Putamen (tissue), 1 donor: ENCODE measurements around the gene ROS1.

ENCODE experiments used
- DNase-seq: peaks from one replicate; pipeline ENCODE4 v3.0.0-alpha.2; 2016; ENCODE audit warnings: low spot score

Gene ROS1

DNA sequence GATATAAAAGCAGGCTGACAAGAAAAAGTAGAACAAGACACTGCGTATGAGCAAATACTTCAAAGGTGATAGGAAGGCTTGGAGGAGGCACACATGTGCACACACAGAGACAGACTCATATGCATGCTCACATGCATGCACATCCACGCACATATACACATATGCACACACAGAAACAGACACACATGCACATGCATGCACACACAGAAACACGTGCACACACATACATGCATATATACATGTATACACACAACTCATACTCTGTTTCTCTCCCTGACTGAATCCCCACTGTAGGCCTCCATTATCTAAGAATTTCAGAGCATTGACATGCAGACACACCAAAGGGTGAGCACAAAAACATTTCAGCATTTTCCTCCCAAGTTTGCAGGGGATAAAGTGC, 116.7 kb downstream of the ROS1 start:
- no peak for DNase-seq

DNA sequence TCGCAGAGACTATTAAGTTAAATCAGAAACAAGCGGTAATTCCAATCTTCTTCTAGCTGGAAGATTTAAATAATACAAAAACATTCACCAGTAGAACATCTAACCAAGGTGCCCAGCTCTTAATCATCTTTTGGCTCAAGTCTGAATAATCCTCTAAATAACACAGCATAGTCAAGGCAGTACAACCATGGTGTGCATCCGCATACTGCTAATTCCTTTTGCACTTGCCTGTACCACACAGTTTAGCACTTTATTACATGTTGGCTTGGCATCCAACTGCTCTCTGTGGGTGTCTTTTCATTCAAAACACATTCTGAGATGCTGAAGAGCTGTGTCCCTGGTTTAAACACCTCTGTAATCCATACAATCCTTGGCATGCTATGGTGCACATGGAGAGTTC, 118.1 kb downstream of the ROS1 start:
- no peak for DNase-seq

- no peak for DNase-seq
These were observed 119.4 kb downstream of the ROS1 start for GRCh38 chr6:117306227-117306790.

DNA sequence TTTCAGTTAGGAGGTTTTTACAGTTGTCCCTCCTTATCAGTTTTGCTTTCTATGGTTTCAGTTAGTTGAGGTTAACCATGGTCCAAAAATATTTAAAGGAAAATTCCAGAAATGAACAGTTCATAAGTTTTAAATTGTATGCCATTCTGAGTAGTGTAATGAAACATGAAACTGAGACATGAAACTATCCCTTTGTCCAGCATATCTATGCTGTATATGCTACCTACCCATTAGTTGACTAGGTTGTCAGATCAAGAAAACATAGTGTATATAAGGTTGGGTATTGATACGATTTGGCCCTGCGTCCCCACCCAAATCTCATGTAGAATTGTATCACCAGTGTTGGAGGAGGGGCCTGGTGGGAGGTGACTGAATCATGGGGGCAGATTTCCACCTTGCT, 121.3 kb downstream of the ROS1 start:
- DNase-seq: no peak

- DNase-seq: no peak
These were observed 122.4 kb downstream of the ROS1 start for GRCh38 chr6:117303323-117303722.

DNA sequence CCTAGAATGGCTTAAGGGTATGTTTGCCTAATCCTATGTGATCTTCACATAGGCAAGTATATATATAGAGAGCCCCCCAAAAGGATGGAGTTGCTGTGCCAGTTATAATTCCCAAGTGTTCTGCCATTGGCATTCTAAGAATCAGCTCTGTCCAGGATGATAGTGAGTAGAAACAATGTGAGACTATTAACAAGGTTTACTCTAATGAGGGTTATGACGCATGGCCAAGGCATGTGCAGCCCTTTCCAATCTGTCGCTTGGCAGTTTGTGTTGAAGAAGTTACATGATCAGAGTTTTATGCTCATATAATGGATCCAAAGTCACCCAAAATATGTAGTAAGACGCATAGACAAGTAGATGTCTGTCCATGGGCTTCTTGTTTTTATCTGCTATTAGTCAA, 126.8 kb downstream of the ROS1 start:
- no peak for DNase-seq

DNA sequence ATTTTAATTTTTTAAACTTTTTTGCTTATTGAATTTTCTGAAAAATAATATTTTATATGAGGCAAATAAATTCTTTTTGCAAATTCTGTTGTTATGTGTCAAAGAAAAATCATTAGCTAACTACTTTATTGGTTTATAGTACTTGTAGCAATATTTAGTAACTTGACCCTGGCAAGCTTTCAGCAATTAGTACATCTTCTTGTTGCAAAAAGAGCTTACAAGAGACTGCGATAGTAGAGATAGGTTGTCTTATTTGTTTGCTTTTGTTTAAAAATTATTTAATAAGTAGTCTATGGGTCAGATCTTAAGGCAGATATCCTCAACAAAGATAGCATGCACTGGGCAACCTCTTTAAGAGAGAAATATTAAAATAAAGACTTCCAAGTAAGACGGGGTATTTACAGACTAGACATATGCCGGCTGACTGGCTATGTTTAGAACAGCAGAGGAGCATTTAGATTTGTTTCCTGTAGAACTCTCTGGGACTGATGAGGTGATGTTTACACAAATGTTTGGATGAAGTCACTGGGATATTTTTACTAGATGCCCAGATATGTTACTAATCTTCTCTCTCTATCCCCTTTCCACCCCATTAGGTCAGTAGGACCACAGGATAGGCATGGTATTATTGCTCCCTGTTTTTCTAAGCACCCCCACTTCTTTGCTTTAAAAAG, 135.4 kb downstream of the ROS1 start:
- no peak for DNase-seq

- DNase-seq: no peak
These were observed 137.5 kb downstream of the ROS1 start for GRCh38 chr6:117288083-117288715.

DNA sequence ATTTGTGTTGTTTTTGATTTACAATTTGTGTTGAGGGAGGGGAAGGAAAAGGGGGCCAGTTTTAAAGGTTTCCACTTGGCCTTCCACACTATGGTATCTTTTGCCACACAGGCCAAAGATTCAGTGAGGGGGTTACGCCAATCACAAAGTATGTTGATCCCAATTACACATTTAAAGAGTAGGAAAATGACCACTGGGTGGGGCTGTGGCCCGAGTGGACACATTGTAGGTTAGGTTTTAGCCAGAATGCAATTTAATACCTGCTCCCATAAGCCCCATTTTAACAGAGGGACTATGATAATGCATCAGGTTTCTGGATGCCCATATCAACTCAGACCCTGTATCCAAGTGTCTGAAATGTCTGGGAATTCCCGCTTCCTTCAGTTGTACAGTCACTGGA, 144.8 kb downstream of the ROS1 start:
- no peak for DNase-seq

- DNase-seq: no peak
These were observed 148.9 kb downstream of the ROS1 start for GRCh38 chr6:117276778-117277316.

GRCh38 chr6:117275711-117276110, 150.0 kb downstream of the ROS1 start:
- DNase-seq: no peak

GRCh38 chr6:117275205-117275604, 150.5 kb downstream of the ROS1 start:
- no peak for DNase-seq

- no peak for DNase-seq
These were observed 152.9 kb downstream of the ROS1 start for GRCh38 chr6:117272891-117273290.

DNA sequence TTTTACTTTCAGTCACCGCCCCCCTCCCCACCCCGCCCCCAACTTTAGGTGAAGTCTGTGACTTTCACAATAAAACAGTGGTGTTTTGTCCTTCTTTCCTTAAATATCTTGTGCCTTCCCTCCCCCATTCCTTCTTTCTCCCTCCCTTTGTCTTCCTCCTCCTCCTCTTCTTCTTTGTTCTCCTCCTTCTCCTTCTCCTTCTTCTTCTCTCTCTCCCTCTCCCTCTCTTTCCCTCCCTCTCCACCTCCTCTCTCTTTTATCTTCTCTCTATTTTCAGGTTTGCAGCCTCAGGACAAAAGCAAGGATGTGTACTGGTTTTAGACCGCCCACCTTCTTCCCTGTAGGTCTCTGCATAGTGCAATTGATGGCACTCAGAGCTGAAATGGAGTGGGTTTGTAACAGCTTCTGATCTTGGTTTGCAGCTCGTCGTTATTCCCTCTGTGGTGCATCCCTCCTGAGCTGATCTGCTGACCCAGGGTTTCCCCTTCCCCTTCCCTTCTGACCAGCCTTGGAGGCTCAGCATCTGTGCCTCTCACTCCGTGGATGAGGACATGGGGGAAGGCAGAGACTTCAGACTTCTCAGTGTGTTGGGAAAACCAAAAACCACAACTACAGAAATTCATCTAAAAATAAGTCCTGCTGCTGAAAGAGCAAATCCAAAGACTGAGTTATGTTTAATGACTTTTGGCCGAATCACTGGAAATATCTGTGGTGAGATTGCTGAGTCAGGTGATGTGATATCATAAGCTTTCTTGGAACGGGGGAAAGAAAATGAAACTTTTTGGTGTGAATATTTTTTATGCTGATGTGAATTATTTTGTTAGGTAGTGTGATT, 153.5 kb downstream of the ROS1 start:
- no peak for DNase-seq

DNA sequence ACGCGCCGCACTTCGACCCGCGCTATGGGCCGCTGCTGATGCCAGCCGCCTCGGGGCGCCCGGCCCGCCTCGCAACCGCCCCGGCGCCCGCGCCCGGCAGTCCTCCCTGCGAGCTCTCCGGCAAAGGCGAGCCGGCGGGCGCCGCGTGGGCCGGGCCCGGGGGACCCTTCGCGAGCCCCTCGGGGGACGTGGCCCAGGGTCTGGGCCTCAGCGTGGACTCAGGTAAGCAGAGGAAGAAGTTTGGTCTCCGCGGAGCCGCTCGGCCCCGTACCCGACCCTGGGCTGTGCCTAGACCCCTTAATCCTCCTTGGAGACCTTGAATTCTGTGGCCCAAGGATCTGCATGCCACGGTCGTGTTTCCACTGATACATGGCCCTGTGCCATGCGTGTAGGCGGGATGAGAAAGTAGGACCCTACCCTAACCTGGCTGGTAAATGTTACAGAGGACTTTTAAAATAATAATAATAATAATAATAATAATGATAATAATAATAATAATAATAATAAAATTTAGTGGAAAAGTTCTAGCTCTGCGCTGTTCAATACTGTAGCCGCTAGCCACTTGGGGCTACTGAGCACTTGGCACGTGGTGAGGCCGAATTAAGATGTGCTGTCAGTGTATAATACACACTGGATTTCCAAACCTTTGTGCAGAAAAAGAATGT, 154.8 kb downstream of the ROS1 start:
- DNase-seq: no peak

DNA sequence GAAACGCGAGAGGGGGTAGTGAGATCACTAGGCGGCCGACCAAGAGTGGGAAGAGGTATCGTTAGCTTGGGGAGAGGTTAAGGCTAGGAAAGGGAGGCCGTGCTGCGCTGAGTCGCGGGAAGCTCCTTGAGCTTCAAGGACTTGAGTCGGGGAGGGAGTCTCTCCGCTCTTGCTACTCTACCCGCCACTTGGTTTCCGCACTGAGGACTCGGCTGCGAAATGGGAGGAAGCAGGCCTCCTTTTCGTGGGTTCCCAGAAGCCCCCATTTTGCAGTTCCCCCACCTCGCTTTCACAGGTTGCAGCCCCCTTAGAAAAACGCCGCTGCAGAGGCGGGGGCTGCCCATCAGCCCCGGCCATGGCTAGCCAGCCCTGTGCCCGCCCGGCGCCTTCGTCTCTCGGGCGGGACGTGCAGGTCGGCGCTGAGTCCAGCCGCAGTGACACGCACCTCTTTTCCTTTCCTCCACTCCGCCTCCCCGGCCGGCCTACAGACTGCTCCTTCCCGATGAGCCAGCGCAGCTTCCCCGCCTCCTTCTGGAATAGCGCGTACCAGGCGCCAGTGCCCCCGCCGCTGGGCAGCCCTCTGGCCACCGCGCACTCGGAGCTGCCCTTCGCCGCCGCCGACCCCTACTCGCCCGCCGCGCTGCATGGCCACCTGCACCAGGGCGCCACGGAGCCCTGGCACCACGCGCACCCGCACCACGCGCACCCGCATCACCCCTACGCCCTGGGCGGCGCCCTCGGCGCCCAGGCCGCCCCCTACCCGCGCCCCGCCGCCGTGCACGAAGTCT, 155.5 kb downstream of the ROS1 start:
- DNase-seq: no peak

DNA sequence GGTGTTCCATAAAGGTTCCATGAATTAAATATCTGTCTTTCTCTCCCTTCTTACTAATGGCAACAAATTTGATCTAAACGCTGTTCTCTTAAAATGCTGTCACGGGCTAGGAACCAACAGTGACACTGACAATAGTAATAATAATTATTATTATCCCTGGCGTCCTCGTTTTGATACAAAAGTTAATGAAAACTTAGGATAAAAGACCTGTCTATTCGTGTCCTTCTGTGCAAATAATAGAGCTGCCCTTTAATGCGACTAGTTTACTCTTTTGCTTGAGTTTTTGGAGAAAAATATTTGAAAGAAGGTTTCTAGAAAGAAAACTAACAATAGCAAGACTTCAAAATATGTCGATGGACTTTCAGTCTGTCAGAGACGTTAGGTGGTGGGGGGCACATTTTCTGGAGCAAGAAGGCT, 156.1 kb downstream of the ROS1 start:
- DNase-seq: no peak

GRCh38 chr6:117268924-117269323, 156.8 kb downstream of the ROS1 start:
- DNase-seq: no peak

- DNase-seq: no peak
These were observed 157.8 kb downstream of the ROS1 start for GRCh38 chr6:117267766-117268534.

DNA sequence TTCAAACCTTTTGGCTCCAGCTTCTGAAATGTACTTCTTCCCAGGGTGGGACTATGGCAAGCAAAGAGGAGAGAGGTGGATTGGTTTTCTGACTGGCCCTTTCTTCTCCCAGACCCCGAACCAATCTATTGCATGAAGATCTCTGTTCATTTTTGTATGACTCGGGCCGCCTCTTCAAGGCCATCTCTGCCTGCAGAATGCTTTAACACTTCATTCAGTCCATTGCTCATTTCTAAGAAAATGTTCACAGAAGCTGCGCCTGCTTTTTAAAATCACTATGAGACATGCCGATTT, 158.7 kb downstream of the ROS1 start:
- no peak for DNase-seq
